HG03571 (cell line): Measurements from ENCODE around the gene ADGRL4.
"Not testable (repeated sequence)": the region's sequence is repeated elsewhere in the genome, so short reads cannot be mapped to it uniquely, and the experiment has no call there.

Source experiments
- ATAC-seq: cut with Tn5 transposase; IDR thresholded peaks from one replicate; pipeline ENCODE4 v1.9.1; 2021; ENCODE audit not compliant: unreplicated experiment

ADGRL4 gene

DNA sequence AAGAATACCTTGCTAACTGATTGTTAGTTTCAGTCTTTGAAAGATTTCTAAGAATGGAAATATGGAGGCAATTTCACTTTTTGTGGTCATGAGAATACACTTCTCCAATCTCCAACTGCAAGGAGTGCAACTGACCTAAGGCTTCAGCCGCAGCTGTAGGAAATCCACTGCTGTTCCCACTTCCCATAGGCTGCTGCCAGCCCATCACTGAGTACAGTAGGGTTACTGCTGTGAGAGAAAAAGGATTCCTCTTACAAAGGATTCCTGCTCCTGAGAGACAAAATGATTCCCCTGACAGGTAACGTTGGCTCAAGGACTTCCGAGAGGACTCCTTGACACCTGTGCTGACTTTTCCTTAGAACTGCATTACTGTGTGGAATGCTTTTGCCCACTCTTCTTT, 87.4 kb downstream of the ADGRL4 start:
- ATAC-seq, result no peak

DNA sequence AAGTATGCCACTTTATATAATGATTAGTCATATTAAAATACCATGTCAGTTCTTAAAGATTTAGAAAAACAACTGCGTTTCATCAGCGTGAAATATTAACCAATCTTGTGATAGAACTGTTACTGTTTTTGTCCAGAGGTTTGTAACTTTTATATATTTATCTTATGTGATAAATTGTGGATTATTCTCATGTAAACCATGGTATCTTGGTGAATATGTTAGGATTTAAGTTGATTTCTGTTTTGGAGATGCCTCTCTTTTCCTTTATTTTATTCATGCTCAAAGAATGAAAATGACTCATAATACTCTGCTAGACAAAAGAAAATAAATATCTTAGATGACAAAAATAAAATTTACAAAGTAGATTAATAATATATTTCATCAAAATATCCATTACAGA, 88.4 kb downstream of the ADGRL4 start:
- no peak for ATAC-seq

DNA sequence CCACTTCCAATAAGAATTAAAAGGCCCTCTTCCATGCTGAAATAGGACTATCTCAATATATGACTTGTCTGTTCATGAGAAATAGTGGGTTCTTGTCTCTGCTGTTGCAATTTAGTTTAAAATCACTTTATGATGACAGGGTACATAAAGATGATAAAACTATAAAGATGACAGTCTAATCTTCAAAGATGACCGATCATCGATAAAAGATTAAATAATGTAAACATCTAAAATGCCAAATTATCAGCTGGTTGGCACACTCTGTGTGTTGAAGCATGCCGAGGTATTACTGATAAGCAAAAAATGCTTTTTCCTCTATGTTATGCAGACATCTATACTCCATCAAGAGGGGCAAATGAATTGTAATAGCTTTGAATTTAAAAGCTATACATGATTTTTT, 89.5 kb downstream of the ADGRL4 start:
- ATAC-seq, result no peak

DNA sequence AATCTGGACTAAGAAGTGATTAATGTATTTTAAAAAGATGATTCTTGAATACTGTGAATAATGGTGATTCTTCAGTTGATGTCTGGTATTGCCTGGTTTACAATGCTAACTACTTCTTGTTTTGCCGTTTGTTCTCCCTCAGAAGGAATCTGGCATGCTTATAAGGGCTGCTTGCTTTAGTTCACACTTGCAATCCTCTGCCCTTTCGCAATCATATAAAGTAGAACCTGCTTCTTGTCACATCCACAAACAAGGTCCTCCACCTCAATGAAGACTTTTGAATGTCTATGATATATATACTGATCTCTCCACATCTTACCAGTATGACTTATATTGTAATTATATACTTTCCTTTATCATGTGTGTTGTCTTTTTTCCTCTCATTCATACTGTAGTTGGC, 92.6 kb downstream of the ADGRL4 start:
- ATAC-seq, result no peak

DNA sequence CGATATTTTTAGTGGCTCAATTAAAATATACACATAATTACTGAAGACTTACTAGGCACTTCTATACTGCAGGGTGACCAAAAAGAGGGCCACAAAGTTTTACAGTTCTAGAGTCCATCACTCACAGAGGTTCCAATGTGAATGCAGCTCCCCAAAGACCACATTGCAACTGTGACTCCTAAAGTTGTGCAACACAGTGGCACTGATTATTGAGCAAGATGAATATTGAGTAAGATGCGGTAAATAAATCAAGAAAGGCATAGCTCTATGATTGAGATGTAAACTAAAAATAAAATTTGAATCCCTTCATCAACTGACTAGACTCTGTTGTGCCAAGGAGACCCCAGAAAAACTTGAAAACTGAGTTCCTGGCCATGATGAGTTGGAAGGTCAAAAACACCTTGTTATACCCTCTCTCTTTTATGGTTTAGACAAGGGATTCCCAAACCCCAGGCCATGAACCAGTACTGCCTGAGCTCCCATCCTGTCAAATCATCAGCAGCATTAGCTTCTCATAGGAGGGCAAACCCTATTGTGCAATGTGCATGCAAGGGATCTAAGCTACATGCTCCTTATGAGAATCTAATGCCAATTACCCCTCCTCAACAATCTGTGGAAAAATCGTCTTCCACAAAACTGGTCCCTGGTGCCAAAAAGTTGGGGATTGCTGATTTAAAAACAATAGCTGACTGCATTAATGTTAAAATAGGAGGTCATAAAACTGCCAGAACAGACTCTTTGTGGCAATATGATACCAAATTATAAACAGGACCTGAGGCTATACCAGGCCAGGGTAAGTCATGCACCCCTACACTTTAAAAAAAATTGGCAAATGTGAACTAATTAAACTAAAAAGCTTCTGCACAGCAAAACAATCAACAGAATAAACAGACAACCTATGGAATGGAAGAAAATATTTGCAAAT, 94.3 kb downstream of the ADGRL4 start:
- ATAC-seq, result no peak

DNA sequence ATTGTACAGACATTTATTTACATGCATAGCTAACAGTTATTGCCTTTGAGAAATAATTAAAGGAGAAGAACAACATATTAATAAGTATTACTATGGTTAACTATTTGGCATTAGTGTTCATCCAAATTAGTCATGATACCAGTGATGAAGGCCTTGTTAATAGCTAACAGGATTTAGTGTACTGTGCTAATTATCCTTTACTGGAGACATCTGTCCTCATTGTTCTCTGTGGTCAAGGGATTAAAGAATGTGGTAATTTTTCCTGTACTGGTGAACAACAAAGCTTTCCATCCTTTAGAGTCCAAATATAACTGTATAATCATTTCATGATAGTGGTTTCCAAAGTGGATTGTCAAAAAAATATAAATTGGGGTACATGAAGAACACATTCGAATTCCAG, 103.9 kb downstream of the ADGRL4 start:
- no peak for ATAC-seq

DNA sequence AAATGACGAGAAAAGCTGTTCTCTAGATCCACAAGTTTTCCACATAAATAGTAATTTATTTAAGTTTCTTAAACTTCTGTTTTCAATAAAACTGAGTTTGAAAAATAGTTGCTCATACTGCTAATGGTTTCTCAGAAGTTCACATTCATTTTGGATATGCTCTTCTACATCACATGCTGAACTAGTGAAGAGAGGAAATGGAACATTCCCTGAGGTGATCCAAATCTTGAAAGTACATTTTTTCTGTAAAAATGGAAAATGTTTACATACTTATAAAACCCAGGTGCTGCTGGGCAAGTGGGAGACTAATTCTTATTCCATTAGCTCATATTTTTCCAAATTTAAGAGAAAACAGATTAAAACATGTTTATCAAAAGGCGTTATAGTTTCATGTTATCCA, 111.7 kb downstream of the ADGRL4 start:
- ATAC-seq, result no peak

DNA sequence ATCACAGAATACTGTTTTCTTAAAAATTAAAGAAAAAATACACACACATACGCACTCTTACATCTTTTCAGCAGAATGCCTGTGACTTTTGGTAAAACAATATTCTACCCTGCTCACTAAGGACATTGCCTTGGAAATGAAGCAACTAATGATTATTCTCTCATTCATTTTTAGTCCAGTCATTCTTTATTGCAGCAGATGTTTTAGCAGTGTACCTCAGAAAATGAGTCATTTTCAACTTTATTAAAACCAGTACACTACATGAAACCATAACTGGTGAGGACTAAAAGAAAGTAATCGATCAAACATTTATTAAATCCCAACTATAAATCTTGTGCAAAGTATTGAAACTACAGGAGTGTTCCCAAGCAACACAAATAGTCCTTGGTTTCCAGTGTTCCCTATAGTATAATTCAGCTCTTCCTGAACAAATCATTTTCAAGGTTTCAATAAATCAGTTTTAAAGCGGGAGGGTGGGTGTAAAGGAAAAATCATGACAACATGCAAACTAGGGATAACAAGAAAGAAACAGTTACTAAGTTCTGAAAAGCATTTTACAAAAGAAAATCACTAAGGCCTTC, 114.2 kb downstream of the ADGRL4 start:
- ATAC-seq, result no peak

DNA sequence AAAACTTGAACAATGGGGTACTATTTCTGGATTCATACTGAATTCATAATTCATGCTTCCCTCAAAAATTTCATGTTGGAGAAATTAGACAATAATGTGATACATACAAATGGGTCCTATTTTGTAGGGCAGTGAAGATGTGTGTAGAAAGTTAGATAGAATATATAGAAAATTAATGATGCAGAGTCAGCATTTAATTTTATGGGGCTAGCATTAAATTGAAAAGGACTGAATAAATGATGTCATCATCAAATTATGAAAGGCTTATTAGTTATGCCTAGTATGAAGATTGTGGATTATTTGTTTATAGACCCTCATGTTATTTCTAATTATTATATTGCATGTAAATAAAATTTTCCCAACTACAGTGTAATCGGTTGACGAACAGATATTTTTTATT, 119.1 kb downstream of the ADGRL4 start:
- ATAC-seq, result no peak

DNA sequence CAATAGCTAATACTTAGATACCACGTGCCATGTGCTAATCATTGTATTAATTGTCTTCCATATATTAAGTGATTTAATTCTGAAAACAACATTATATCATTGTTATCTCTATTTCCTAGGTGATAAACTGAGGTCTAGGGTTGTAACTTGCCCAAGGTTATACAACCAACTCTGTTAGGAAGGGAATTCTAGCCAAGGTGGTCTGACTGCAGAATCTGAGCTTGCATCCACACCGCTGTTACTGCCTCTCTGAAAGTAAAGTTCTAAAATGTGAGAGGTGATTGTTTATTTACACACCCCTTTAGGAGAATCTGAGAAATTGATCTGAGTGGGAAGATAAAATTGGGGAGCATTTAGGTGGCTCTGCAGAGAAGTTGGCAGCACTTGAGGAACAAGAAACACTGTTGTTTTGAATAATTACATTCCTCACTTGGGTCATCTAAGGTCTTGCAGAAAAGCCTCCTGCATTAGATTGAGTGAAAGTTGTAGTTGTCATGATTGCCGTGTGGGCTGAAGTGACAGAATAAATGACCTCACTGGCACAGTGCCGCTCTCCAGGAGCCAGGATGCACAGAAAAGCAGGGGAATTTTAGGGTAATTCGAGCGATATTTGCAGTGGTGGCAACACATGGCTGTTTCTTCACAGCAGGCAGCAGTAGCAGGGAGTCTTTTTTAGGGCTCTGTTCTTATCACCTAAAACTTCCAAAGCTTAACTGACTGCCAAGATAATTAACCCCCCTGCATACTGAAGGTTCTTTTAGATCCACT, 121.7 kb downstream of the ADGRL4 start:
- no peak for ATAC-seq

DNA sequence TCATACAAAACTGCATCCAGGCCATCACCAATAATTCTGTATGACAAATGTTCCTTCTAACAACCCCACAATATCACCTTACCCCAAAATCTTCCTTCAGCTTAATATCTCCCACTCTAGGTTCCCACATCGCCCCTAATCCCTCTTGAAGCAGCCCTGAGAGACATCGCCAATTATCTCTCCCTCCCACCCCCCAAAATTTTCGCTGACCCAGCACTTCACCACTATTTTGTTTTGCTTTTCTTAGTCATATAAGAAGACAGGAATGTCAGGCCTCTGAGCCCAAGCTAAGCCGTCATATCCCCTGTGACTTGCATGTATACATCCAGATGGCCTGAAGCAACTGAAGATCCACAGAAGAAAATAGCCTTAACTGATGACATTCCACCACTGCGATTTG, 126.3 kb downstream of the ADGRL4 start:
- ATAC-seq, result no peak

DNA sequence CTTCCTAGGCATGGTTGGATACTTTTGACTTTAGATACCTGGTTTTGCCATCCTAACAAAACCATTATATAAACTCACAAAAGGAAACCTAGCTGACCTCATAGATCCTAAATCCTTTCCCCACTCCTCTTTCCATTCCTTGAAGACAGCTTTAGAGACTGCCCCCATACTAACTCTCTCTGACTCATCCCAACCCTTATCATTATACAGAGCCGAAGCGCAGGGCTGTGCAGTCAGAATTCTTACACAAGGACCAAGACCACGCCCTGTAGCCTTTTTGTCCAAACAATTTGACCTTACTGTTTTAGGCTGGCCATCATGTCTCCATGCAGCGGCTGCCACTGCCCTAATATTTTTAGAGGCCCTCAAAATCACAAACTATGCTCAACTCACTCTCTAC, 130.5 kb downstream of the ADGRL4 start:
- not testable (repeated sequence) for ATAC-seq

DNA sequence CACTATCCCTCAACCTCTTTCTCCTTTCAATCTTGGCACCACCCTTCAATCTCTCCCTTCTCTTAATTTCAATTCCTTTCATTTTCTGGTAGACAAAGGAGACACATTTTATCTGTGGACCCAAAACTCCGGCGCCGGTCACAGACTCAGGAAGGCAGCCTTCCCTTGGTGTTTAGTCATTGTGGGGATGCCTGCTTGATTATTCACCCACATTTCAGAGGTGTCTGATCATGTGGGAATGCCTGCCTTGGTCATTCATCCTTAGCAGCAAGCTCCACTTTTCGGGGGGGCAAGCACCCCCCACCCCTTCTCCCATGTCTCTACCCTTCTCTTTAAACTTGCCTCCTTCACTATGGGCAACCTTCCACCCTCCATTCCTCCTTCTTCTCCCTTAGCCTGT, 133.7 kb downstream of the ADGRL4 start:
- ATAC-seq, result not testable (repeated sequence)

DNA sequence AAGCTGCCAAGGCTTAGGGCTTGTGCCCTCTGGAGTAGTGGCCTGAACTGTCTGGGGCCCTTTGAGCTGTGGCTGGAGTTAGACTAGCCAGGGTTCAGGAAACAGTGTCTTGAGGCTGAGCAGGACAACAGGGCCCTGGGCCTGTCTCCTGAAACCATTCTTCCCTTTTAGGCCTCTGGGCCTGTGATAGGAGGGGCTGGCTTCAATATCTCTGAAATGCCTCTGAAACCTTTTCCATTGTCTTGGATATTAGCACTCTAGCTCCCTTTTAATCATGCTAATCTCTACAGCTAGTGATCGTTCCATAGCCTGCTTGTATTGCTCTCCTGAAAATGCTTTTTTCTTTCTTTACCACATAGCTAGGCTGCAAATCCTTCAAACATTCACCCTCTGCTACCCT, 135.3 kb downstream of the ADGRL4 start:
- no peak for ATAC-seq

DNA sequence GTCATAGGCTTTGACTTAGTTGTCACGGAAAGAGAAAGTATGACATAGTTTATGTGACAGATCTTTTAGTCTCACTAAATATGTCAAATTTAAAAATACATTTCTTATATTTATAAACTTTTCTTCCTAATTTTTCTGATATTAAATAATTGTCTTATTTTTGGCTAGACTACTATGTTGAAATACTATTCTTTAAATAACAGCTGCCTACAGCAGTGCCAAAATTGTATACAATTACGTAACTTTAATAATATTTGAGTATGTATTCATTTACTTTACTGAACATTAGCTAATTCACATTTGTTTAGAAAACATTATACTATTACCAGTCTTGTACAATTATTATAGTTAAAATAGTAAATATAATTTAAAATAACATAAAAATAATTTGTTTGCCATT, 137.4 kb downstream of the ADGRL4 start:
- ATAC-seq, result no peak

DNA sequence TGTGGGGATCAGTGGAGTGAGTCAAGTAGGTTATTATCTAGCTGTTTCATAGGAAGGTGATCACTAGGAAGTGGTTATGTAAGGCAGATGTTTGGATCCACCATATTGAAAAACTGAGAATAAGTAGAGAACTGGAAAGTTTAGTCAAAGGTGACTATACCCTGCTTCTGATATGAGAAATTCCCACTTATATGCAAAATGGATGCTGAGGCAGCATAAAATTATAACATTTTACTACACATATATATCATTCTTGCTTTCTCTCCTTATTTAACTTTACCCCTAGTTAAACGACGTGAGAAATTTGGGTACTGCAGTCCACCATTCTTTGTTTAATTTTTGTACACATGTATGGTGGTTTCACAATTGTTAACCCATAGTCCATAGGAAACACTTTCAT, 142.4 kb downstream of the ADGRL4 start:
- no peak for ATAC-seq

DNA sequence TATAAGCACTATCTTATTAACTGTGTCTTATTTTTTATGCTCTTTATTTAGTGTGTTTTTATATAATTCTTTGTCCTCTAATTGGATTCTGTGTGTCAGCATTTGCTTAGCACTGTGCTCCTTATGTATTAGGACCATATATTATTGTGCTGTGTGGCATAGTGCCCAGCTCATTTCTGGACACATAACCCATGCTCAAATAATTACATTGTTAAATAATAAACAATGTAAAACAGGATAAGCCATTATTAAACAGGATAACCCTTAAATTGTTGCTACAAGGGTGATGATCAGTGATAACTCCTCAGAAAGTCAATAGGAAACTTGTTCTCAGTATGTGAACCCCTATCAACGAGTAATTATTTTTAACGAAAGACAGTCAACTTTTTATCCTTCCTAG, 150.4 kb downstream of the ADGRL4 start:
- no peak for ATAC-seq

DNA sequence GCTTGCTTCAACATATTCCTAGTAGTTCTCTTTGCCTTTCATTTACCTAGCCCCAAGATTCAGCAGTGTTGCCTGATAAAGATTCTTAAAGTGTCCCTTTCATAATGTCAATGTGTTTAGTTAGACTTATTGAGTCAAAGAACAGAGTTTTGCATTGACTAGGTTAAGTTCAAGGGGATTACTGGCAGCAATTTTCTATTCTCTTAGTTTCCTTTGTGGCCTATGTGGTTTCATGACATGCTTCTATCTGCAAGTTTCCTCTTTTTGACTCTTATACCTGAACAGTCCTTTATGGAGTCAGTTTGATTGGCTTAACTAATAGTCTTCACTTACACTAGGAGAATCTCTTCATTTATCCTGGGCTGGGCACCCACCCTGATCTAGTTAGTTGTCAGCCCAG, 151.3 kb downstream of the ADGRL4 start:
- ATAC-seq, result peak; percentile 92

DNA sequence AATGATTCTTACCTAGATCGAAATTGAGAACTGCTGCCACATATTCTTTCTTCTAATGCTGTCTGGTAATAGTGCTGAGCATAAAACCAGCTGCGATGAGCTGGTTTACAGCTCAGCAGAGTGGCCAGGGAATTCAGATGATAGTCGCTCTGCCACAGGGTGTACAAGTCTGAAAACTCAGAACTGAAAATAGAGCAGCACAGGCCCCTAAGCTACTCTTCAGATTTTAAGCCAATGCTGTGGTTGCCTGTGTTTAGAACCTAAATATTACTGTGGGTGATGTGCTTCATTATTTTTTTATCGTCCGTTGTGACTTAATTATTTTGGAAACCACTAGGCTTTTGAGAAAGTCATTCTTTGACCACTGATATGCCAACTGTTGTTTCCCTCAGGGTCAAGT, 152.0 kb downstream of the ADGRL4 start:
- ATAC-seq, result no peak

DNA sequence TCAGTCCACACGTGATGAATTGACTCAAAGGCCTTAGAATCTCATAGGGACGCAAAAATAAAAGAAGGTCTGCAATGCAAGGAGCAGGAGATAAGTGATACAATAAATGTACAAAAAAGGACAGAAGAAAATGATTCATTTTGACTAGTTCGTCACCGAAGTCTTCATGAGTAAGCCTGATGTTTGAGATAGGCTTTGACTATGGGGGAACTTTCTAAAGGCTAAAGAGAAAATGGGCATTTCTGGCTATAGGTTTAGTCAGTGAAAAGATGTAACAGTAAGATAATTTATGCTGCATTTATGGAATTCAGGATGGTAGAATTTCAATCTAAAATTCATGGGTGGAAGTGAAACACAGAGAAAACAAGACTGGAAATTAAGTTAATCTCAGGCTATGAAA, 163.0 kb downstream of the ADGRL4 start:
- no peak for ATAC-seq

DNA sequence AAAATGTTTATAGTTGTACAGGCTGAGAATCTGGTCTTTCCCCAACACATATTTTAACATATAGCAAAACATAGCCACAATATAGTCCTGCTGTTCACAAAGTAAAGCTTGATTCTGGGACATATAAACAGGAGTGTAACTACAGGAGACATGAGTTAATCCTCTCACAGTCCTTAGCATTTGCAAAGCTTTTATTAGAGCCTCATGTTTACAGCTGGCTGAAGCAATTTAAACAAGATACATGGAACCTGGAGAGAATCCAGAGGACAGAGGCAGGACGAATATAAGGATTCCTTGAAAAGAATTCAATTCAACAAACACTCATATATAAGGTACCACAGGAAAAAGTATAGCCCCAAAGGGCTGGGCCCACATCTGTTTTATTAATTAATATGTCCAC, 163.4 kb downstream of the ADGRL4 start:
- no peak for ATAC-seq
